Islet of Langerhans (tissue), 1 donor: ENCODE results near the gene CD86.
"Not testable (repeated sequence)": the region's sequence is repeated elsewhere in the genome, so short reads cannot be mapped to it uniquely, and the experiment has no call there.

ENCODE experiments used
- FAIRE-seq: peaks from one replicate; lab custom pipeline; 2011; peaks lifted over from hg19 to GRCh38; lab: Jason Lieb, UNC

The CD86 gene

GRCh38 chr3:122164983-122165382 lies 109.8 kb downstream of the CD86 start:
- FAIRE-seq = not testable (repeated sequence)

DNA sequence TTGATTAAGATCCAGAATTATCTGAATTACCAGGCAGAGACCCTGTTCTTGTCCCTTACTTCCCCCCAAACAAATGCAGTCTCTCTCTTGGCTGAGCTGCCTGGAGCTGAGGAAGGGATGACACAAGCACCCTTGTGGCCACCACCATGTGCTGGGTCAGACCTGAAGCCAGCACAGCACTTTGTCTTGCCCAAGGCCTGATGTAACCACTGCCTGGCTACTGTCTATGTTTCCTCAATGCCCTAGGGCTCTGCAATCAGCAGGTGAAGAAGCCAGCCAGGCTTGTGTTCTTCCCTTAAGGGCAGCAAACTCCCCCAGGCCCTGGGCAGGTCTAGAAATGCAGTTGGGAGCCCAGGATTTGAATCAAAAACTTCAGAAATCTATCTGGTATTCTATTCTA lies 112.5 kb downstream of the CD86 start:
- FAIRE-seq = no peak

GRCh38 chr3:122168044-122168443 lies 112.9 kb downstream of the CD86 start:
- no peak for FAIRE-seq

DNA sequence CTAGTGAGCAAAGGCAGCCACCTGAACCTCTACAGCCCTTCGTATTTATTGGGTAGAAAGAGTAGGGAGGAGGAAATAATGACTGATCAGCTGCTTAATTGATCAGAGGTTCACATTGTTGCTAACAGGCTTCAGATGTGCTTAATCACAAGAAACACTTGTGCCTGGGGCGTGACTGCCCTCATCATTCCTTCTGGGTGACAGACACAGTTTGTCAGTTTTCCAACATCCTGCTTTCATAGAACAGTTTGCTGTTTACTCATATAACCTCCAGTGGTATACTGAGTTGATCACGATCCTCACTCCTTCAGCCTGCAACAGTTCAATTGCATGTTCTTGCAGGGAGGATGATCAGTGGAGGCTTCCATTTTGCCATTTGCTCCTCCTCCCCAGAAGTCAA lies 114.7 kb downstream of the CD86 start:
- no peak for FAIRE-seq
